A549 (cell line): Measurements from ENCODE around the gene PLGRKT. TPM values are rescaled to one million over a fixed set of nuclear protein-coding genes. Genes with fewer than 3 reads are reported as not detected.

Experiments used
- ATAC-seq, 2 experiments: fragments of 200-7000 bp in 1 of 2; fragments of >200 bp in 1 of 2; cut with Nextera tagmentation in 1 of 2; cut with Tn5 transposase in 1 of 2; 3 replicates each; pipeline versions ENCODE4 v1.8.0 to v1.9.1; 2018 to 2020; ENCODE audit warnings: mild to moderate bottlenecking in 1 of 2, moderate library complexity in 1 of 2
- CTCF ChIA-PET: fragments of 300-600 bp; sonication (Branson Sonifier 250); formaldehyde crosslinking; extraction: SDS; loops from one replicate; lab custom pipeline; 2021; ENCODE audit warnings: antibody characterized with exemption, inconsistent platforms; lab: Yijun Ruan, JAX
- POLR2A ChIA-PET: fragments of 350-600 bp; formaldehyde crosslinking; extraction: SDS; loops from one replicate; lab custom pipeline; 2021; ENCODE audit warnings: antibody characterized with exemption, inconsistent platforms; lab: Yijun Ruan, JAX
- DNase-seq, 2 experiments: peaks; one replicate each; pipeline versions ENCODE4 v3.0.0 to v3.0.0-alpha.2; 2011 to 2016; ENCODE audit warnings: low read depth in 1 of 2, low spot score in 1 of 2
- FAIRE-seq: peaks from 2 replicates; lab custom pipeline; 2011; peaks lifted over from hg19 to GRCh38; lab: Jason Lieb, UNC
- H3K27ac ChIP-seq, 2 experiments: fragments of >200 bp; sonication (Bioruptor Twin); formaldehyde crosslinking; 3 replicates each; pipeline ENCODE4 v1.5.1; 2016 to 2017
- H3K4me1 ChIP-seq: fragments of >200 bp; sonication (Bioruptor Twin); formaldehyde crosslinking; 3 replicates; pipeline ENCODE4 v1.6.1; 2016
- H3K4me2 ChIP-seq: fragments of >200 bp; sonication (Bioruptor Twin); formaldehyde crosslinking; 3 replicates; pipeline ENCODE4 v1.6.1; 2016
- H3K4me3 ChIP-seq: fragments of >200 bp; sonication (Bioruptor Twin); formaldehyde crosslinking; 3 replicates; pipeline ENCODE4 v1.5.1; 2016
- H3K9me3 ChIP-seq: fragments of >200 bp; sonication (Bioruptor Twin); formaldehyde crosslinking; 3 replicates; pipeline ENCODE4 v1.6.1; 2016
- CEBPB ChIP-seq, 2 experiments: fragments of >200 bp in 1 of 2; sonication (Bioruptor Twin) in 1 of 2; formaldehyde crosslinking in 1 of 2; IDR thresholded peaks; 2 replicates each; pipeline ENCODE4 v1.6.1; 2012 to 2016
- CHD4 ChIP-seq: fragments of 200-600 bp; sonication (generic); IDR thresholded peaks from 2 replicates; pipeline ENCODE4 v1.6.1; 2016; ENCODE audit warnings: antibody characterized with exemption, mild to moderate bottlenecking, borderline replicate concordance
- FOSB ChIP-seq: fragments of 250-450 bp; sonication (Bioruptor Pico); IDR thresholded peaks from 2 replicates; pipeline ENCODE4 v1.5.0; 2020; ENCODE audit warnings: mild to moderate bottlenecking, moderate library complexity
- FOSL2 ChIP-seq, 2 experiments: fragments of 450-650 bp in 1 of 2; fragments of >200 bp in 1 of 2; sonication (Bioruptor Twin) in 1 of 2; formaldehyde crosslinking; IDR thresholded peaks; 2 replicates each; pipeline versions ENCODE4 v1.5.0 to v1.6.1; 2016 to 2020; ENCODE audit warnings: mild to moderate bottlenecking in 1 of 2, moderate library complexity in 1 of 2
- FOXS1 ChIP-seq: fragments of 250-450 bp; sonication (Bioruptor Pico); IDR thresholded peaks from 2 replicates; pipeline ENCODE4 v1.5.0; 2020; ENCODE audit warnings: mild to moderate bottlenecking, moderate library complexity
- HEYL ChIP-seq: fragments of 250-450 bp; sonication (Bioruptor Pico); IDR thresholded peaks from 2 replicates; pipeline ENCODE4 v1.8.0; 2021; ENCODE audit warnings: mild to moderate bottlenecking, moderate library complexity
- JUN ChIP-seq, 2 experiments: fragments of >200 bp; sonication (Bioruptor Twin); formaldehyde crosslinking; IDR thresholded peaks; 2 replicates in 1 of 2; 3 replicates in 1 of 2; pipeline ENCODE4 v1.6.1; 2016 to 2017
- JUNB ChIP-seq: fragments of >200 bp; sonication (Bioruptor Twin); formaldehyde crosslinking; IDR thresholded peaks from 2 replicates; pipeline ENCODE4 v1.6.1; 2016
- MAFK ChIP-seq: fragments of 450-650 bp; IDR thresholded peaks from 2 replicates; pipeline ENCODE4 v1.6.1; 2014; ENCODE audit not compliant: partially characterized antibody
- NFE2L2 ChIP-seq: fragments of 150-350 bp; conservative IDR thresholded peaks from 2 replicates; pipeline ENCODE4 v1.6.1; 2014; ENCODE audit warnings: low read length
- PHF8 ChIP-seq: fragments of 200-600 bp; sonication (generic); IDR thresholded peaks from 2 replicates; pipeline ENCODE4 v1.6.1; 2016; ENCODE audit warnings: low read depth, mild to moderate bottlenecking, antibody characterized with exemption, moderate library complexity, borderline replicate concordance
- POLR2A ChIP-seq: IDR thresholded peaks from 2 replicates; pipeline ENCODE4 v1.6.1; 2012; ENCODE audit warnings: mild to moderate bottlenecking, low read length
- POLR2AphosphoS2 ChIP-seq: conservative IDR thresholded peaks from 2 replicates; pipeline ENCODE4 v1.6.1; 2012; ENCODE audit warnings: low read length, improper control_type of control experiment, inconsistent platforms
- RAD21 ChIP-seq, 2 experiments: fragments of >200 bp in 1 of 2; sonication (Bioruptor Twin) in 1 of 2; formaldehyde crosslinking in 1 of 2; IDR thresholded peaks in 1 of 2; conservative IDR thresholded peaks in 1 of 2; 2 replicates in 1 of 2; 3 replicates in 1 of 2; pipeline ENCODE4 v1.6.1; 2012 to 2018; ENCODE audit warnings: inconsistent platforms in 1 of 2
- REST ChIP-seq: fragments of 200-600 bp; sonication (generic); IDR thresholded peaks from 2 replicates; pipeline ENCODE4 v1.6.1; 2016; ENCODE audit warnings: antibody characterized with exemption, mild to moderate bottlenecking, moderate library complexity
- RNF2 ChIP-seq: fragments of 200-600 bp; sonication (generic); IDR thresholded peaks from 2 replicates; pipeline ENCODE4 v1.6.1; 2016; ENCODE audit warnings: low read depth, mild to moderate bottlenecking, antibody characterized with exemption, moderate library complexity, borderline replicate concordance
- SREBF2 ChIP-seq: fragments of 450-650 bp; IDR thresholded peaks from 2 replicates; pipeline ENCODE4 v1.6.1; 2014; ENCODE audit warnings: mild to moderate bottlenecking, moderate library complexity
- TFCP2L1 ChIP-seq: fragments of 250-450 bp; sonication (Bioruptor Pico); IDR thresholded peaks from 2 replicates; pipeline ENCODE4 v1.5.0; 2021; ENCODE audit warnings: mild to moderate bottlenecking
- TP53 ChIP-seq: fragments of 250-450 bp; sonication (Bioruptor Pico); IDR thresholded peaks from 2 replicates; pipeline ENCODE4 v1.5.0; 2021; ENCODE audit warnings: mild to moderate bottlenecking, moderate library complexity
- ZFP36 ChIP-seq: fragments of 450-650 bp; IDR thresholded peaks from 2 replicates; pipeline ENCODE4 v1.6.1; 2014; ENCODE audit warnings: borderline replicate concordance; ENCODE audit not compliant: partially characterized antibody
- ZNF302 ChIP-seq: fragments of 250-450 bp; sonication (Bioruptor Pico); IDR thresholded peaks from 2 replicates; pipeline ENCODE4 v1.9.0; 2021; ENCODE audit warnings: inconsistent platforms, mild to moderate bottlenecking, moderate library complexity
- WGBS: methylation state at CpG from one replicate; pipeline ENCODE4 v1.1.6; 2017; ENCODE audit errors: missing lambda C conversion rate; 5-methylcytosine and 5-hydroxymethylcytosine counted together
- polyA plus RNA-seq, 4 experiments: library from polyadenylated mRNA; depleted of rRNA in 3 of 4; stranded (reverse); fragments of >200 nt; fragmentation: RNase III in 1 of 4; extraction: RNeasy Plus Mini Kit Qiagen cat#74134 plus additional on column Dnase treatment in 1 of 4; gene quantifications; 2 replicates in 3 of 4; 3 replicates in 1 of 4; pipeline ENCODE4 v1.2.3, GENCODE V29; 2011 to 2017

PLGRKT gene
- polyA plus RNA-seq, 2 of the 4 experiments (the other 2 are of a cell fraction) = 24.3 to 37.7 TPM

- POLR2A ChIA-PET = no interaction called here
- Histone ChIP-seq H3K4me1 (peaks cover 8% of the 10 kb centered on the region; the same call in 1 of the 3 replicates), H3K4me2 (no peak overlapping the region), H3K27ac (no peak overlapping the region), H3K9me3 (no peaks in the 10 kb centered on the region)
- 72% methylated on average over 8 of the region's 8 CpGs for WGBS
- ATAC-seq = no peak
- TF ChIP-seq RNF2 (no peak), TP53 (CRISPR knock-in tag) (no peak), REST (no peak), POLR2A (no peak), FOSB (CRISPR knock-in tag) (no peak), ZNF302 (CRISPR knock-in tag) (no peak), ZFP36 (no peak), JUNB (no peak), MAFK (no peak), RAD21 (conservative IDR thresholded peaks at IDR 0.05 in 1 of 2, IDR thresholded peaks at IDR 0.05 in 1 of 2) (no peak), FOXS1 (CRISPR knock-in tag) (no peak), FOSL2 (IDR thresholded peaks at IDR 0.05) (no peak), FOSL2 (CRISPR knock-in tag; IDR thresholded peaks at IDR 0.05) (no peak), PHF8 (no peak), SREBF2 (no peak), HEYL (CRISPR knock-in tag) (no peak), CEBPB (IDR thresholded peaks at IDR 0.05) (no peak), NFE2L2 (no peak), CHD4 (no peak)
- TF ChIP-seq, all 56 proteins: peak for 0
- FAIRE-seq = no peak
- no peak overlapping the region for H3K4me3 ChIP-seq
- CTCF ChIA-PET = interaction anchor here (0.6 to 1.8 kb wide), 2 partner anchors 118 to 722 kb away, joined by 3 to 4 read pairs; no protein-coding TSS in a partner anchor
- DNase-seq = no peak
These were observed 44.5 kb upstream of the PLGRKT start for GRCh38 chr9:5482194-5482593.

GRCh38 chr9:5481322-5482040, 43.8 kb upstream of the PLGRKT start:
- ATAC-seq = peak in 1 of 2 experiments; percentile 67; a peak in 3 of 6 replicates
- CTCF ChIA-PET = interaction anchor here (0.6 kb wide), 1 partner anchor 721 kb away, joined by 3 read pairs; no protein-coding TSS in a partner anchor
- H3K27ac ChIP-seq = no peak overlapping the region
- POLR2A ChIA-PET = no interaction called here
- no peak overlapping the region for H3K4me2 ChIP-seq
- TF ChIP-seq JUN (IDR thresholded peaks at IDR 0.05) (no peak), REST (no peak), POLR2AphosphoS2 (no peak), TFCP2L1 (CRISPR knock-in tag) (no peak), FOSB (CRISPR knock-in tag) (no peak)
- TF ChIP-seq, all 56 proteins: peak for 0
- no peak overlapping the region for H3K4me3 ChIP-seq
- DNase-seq (peak in 1 of 2 experiments; percentile 8), FAIRE-seq (peak; percentile 74)
- H3K4me1 ChIP-seq = peaks cover 8% of the 10 kb centered on the region; the same call in 1 of the 3 replicates
- H3K9me3 ChIP-seq = no peaks in the 10 kb centered on the region
- 73% methylated on average over 5 of the region's 5 CpGs for WGBS
